Ovary (tissue), 3 donors: ENCODE data around the gene GPC6.

ENCODE experiments used
- POLR2A ChIP-seq: fragments of 450-650 bp; IDR thresholded peaks from one replicate; pipeline ENCODE4 v1.6.1; 2017; ENCODE audit warnings: antibody characterized with exemption, mild to moderate bottlenecking, moderate library complexity
- TF ChIP-seq, protein P1 (sequence below), 3 donors: fragments of 450-650 bp in 2 of 3; fragments of 200-600 bp in 1 of 3; IDR thresholded peaks; one replicate each; pipeline versions ENCODE4 v1.5.1 to v1.8.0; 2016 to 2022; ENCODE audit warnings: antibody characterized with exemption in 3 of 3, mild to moderate bottlenecking in 1 of 3
- donor health status: DM: no; HTN: no; CAD: no.

DNA sequence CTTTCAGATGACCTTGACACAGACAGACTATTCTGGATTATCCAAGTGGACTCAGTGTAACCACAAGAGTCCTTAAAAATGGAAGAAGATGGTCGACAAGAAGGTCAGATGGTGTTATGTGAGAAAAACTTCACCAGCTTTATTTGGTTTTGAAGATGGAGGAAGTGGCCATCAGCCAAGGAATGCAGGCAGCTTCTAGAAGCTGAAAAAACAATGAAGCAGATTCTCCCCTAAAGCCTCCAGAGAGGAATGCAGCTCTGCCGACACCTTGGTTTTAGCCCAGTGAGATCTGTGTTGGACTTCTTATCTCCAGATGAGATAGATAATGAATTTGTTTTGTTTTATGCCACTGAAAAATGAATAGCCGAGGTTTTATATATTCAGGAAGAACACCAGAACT lies 751.4 kb downstream of the GPC6 start:
- TF ChIP-seq, protein P1, sequence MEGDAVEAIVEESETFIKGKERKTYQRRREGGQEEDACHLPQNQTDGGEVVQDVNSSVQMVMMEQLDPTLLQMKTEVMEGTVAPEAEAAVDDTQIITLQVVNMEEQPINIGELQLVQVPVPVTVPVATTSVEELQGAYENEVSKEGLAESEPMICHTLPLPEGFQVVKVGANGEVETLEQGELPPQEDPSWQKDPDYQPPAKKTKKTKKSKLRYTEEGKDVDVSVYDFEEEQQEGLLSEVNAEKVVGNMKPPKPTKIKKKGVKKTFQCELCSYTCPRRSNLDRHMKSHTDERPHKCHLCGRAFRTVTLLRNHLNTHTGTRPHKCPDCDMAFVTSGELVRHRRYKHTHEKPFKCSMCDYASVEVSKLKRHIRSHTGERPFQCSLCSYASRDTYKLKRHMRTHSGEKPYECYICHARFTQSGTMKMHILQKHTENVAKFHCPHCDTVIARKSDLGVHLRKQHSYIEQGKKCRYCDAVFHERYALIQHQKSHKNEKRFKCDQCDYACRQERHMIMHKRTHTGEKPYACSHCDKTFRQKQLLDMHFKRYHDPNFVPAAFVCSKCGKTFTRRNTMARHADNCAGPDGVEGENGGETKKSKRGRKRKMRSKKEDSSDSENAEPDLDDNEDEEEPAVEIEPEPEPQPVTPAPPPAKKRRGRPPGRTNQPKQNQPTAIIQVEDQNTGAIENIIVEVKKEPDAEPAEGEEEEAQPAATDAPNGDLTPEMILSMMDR (IDR thresholded peaks at IDR 0.05): no peak
- no peak for TF ChIP-seq POLR2A
